GM19452 (cell line): ENCODE results near the gene ASIC2.

Experiments
- ATAC-seq: cut with Tn5 transposase; IDR thresholded peaks from one replicate; pipeline ENCODE4 v1.9.1; 2021; ENCODE audit not compliant: unreplicated experiment

The ASIC2 gene

GRCh38 chr17:33205552-33205951 is 87.5 kb downstream of the ASIC2 start:
- no peak for ATAC-seq

GRCh38 chr17:33204701-33205100 is 88.4 kb downstream of the ASIC2 start:
- no peak for ATAC-seq

GRCh38 chr17:33204156-33204555 is 88.9 kb downstream of the ASIC2 start:
- ATAC-seq = no peak

GRCh38 chr17:33202796-33203495 is 90.1 kb downstream of the ASIC2 start:
- ATAC-seq = no peak

GRCh38 chr17:33202021-33202420 is 91.1 kb downstream of the ASIC2 start:
- no peak for ATAC-seq

GRCh38 chr17:33201283-33201682 is 91.8 kb downstream of the ASIC2 start:
- ATAC-seq = no peak

GRCh38 chr17:33200587-33200986 is 92.5 kb downstream of the ASIC2 start:
- ATAC-seq = no peak

GRCh38 chr17:33199571-33200510 is 93.3 kb downstream of the ASIC2 start:
- no peak for ATAC-seq

GRCh38 chr17:33198954-33199353 is 94.1 kb downstream of the ASIC2 start:
- ATAC-seq = no peak

GRCh38 chr17:33197342-33197741 is 95.8 kb downstream of the ASIC2 start:
- ATAC-seq = no peak

GRCh38 chr17:33196883-33197282 is 96.2 kb downstream of the ASIC2 start:
- ATAC-seq = no peak

- no peak for ATAC-seq
Measured at GRCh38 chr17:33192951-33193911, 99.9 kb downstream of the ASIC2 start.

- ATAC-seq = no peak
Measured at GRCh38 chr17:33183487-33184026, 109.5 kb downstream of the ASIC2 start.

GRCh38 chr17:33179151-33179550 is 113.9 kb downstream of the ASIC2 start:
- ATAC-seq = no peak

GRCh38 chr17:33178681-33179080 is 114.4 kb downstream of the ASIC2 start:
- ATAC-seq = no peak

GRCh38 chr17:33175562-33175961 is 117.5 kb downstream of the ASIC2 start:
- ATAC-seq = no peak

GRCh38 chr17:33171931-33172330 is 121.2 kb downstream of the ASIC2 start:
- no peak for ATAC-seq

GRCh38 chr17:33169580-33170285 is 123.4 kb downstream of the ASIC2 start:
- ATAC-seq = no peak

GRCh38 chr17:33167736-33168135 is 125.4 kb downstream of the ASIC2 start:
- ATAC-seq = no peak

GRCh38 chr17:33166472-33166871 is 126.6 kb downstream of the ASIC2 start:
- ATAC-seq = no peak
